Measurements from ENCODE around the gene GET3. TPM values are rescaled to one million over a fixed set of nuclear protein-coding genes. Genes with fewer than 3 reads are reported as not detected.

Gene GET3
- total and polyA plus RNA-seq, 2 of the 13 experiments (the other 11 are each of a cell fraction or from before 2014, with no cell fraction given): 57.7 to 59.4 TPM

DNA sequence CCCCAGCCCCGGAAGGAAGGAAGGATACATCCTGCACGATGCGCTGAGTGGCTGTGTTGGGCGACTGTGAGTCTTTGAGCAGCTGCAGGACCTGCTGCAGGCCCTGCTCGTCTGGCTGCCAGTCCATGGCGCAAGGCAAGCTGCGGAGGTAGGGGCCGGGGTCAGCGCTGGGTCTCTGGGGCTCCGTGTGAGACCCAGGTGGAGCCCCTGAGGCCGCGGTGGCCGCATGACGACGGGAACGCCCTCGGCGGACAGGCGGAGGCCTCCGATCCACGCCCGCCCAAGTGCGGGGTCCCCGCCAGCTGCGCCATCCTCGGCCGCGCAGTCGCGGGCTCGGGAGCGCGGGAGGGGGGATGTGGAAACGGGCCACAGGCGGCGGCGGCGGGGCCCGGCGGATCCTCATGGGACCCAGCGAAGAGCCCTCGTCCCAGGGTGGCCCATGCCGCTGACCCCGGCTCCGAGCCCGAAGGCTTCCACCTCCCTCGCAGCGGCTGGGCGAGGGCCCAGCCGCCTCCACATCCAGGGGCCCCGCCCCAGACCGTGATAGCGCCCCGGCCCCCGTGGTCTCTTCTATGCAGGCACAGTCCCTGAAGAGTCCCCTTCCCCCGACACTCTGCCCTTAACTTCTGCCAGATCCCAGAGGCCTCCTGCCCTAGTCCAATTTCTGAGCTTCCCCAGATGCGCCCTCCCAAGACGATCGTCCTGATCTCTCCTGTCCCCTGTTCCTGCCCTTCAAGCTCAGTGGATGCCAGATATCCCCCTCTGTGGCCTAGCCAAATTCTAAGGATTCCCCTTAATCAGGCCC, 16.2 kb upstream of the GET3 start (continued):
- TF ChIP-seq MYC (CRISPR knock-in tag; IDR thresholded peaks at IDR 0.05; ENCODE audit: borderline replicate concordance) (peak; percentile 21; the same call in 1 of the 2 replicates), RBFOX2 (IDR thresholded peaks at IDR 0.05; ENCODE audit: low read depth, low read length) (peak; percentile 62), KDM2A (CRISPR knock-in tag; IDR thresholded peaks at IDR 0.05; ENCODE audit: borderline replicate concordance, low read depth) (peak; percentile 17; the same call in 1 of the 2 replicates), CAMTA2 (CRISPR knock-in tag; IDR thresholded peaks at IDR 0.05; ENCODE audit: borderline replicate concordance) (no peak), ETV5 (CRISPR knock-in tag; IDR thresholded peaks at IDR 0.05; ENCODE audit: borderline replicate concordance) (0 out of 2 replicates have a peak, but pooled peaks have one; percentile 18), ZNF619 (CRISPR knock-in tag; IDR thresholded peaks at IDR 0.05) (no peak), JARID2 (CRISPR knock-in tag; IDR thresholded peaks at IDR 0.05; ENCODE audit: insufficient replicate concordance) (no peak), SAP130 (CRISPR knock-in tag; IDR thresholded peaks at IDR 0.05; ENCODE audit: low read depth) (peak; percentile 49; the same call in 1 of the 2 replicates), KMT2A (CRISPR knock-in tag; IDR thresholded peaks at IDR 0.05) (peak; percentile 3; the same call in 1 of the 2 replicates), ZFX (CRISPR knock-in tag; IDR thresholded peaks at IDR 0.05; ENCODE audit: low read depth) (peak; percentile 39), ZNF792 (CRISPR knock-in tag; IDR thresholded peaks at IDR 0.05) (0 out of 2 replicates have a peak, but pooled peaks have one; percentile 26)
- TF ChIP-seq, protein P1, sequence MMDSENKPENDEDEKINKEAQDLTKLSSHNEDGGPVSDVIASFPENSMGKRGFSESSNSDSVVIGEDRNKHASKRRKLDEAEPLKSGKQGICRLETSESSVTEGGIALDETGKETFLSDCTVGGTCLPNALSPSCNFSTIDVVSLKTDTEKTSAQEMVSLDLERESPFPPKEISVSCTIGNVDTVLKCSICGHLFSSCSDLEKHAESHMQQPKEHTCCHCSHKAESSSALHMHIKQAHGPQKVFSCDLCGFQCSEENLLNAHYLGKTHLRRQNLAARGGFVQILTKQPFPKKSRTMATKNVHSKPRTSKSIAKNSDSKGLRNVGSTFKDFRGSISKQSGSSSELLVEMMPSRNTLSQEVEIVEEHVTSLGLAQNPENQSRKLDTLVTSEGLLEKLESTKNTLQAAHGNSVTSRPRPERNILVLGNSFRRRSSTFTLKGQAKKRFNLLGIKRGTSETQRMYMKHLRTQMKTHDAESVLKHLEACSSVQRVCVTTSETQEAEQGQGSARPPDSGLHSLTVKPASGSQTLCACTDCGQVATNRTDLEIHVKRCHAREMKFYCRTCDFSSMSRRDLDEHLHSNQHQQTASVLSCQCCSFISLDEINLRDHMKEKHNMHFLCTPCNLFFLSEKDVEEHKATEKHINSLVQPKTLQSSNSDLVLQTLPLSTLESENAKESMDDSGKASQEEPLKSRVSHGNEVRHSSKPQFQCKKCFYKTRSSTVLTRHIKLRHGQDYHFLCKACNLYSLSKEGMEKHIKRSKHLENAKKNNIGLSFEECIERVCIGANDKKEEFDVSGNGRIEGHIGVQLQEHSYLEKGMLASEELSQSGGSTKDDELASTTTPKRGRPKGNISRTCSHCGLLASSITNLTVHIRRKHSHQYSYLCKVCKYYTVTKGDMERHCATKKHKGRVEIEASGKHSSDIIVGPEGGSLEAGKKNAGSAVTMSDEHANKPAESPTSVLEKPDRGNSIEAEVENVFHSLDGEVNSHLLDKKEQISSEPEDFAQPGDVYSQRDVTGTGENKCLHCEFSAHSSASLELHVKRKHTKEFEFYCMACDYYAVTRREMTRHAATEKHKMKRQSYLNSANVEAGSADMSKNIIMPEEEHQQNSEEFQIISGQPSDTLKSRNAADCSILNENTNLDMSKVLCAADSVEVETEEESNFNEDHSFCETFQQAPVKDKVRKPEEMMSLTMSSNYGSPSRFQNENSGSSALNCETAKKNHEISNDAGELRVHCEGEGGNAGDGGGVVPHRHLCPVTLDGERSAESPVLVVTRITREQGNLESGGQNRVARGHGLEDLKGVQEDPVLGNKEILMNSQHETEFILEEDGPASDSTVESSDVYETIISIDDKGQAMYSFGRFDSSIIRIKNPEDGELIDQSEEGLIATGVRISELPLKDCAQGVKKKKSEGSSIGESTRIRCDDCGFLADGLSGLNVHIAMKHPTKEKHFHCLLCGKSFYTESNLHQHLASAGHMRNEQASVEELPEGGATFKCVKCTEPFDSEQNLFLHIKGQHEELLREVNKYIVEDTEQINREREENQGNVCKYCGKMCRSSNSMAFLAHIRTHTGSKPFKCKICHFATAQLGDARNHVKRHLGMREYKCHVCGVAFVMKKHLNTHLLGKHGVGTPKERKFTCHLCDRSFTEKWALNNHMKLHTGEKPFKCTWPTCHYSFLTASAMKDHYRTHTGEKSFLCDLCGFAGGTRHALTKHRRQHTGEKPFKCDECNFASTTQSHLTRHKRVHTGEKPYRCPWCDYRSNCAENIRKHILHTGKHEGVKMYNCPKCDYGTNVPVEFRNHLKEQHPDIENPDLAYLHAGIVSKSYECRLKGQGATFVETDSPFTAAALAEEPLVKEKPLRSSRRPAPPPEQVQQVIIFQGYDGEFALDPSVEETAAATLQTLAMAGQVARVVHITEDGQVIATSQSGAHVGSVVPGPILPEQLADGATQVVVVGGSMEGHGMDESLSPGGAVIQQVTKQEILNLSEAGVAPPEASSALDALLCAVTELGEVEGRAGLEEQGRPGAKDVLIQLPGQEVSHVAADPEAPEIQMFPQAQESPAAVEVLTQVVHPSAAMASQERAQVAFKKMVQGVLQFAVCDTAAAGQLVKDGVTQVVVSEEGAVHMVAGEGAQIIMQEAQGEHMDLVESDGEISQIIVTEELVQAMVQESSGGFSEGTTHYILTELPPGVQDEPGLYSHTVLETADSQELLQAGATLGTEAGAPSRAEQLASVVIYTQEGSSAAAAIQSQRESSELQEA (CRISPR knock-in tag; IDR thresholded peaks at IDR 0.05; ENCODE audit: not compliant biosample characterization): peak; percentile 15
- TF ChIP-seq, protein P2, sequence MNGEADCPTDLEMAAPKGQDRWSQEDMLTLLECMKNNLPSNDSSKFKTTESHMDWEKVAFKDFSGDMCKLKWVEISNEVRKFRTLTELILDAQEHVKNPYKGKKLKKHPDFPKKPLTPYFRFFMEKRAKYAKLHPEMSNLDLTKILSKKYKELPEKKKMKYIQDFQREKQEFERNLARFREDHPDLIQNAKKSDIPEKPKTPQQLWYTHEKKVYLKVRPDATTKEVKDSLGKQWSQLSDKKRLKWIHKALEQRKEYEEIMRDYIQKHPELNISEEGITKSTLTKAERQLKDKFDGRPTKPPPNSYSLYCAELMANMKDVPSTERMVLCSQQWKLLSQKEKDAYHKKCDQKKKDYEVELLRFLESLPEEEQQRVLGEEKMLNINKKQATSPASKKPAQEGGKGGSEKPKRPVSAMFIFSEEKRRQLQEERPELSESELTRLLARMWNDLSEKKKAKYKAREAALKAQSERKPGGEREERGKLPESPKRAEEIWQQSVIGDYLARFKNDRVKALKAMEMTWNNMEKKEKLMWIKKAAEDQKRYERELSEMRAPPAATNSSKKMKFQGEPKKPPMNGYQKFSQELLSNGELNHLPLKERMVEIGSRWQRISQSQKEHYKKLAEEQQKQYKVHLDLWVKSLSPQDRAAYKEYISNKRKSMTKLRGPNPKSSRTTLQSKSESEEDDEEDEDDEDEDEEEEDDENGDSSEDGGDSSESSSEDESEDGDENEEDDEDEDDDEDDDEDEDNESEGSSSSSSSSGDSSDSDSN (CRISPR knock-in tag; IDR thresholded peaks at IDR 0.05): peak; percentile 67; the same call in 1 of the 2 replicates
- TF ChIP-seq, protein P3, sequence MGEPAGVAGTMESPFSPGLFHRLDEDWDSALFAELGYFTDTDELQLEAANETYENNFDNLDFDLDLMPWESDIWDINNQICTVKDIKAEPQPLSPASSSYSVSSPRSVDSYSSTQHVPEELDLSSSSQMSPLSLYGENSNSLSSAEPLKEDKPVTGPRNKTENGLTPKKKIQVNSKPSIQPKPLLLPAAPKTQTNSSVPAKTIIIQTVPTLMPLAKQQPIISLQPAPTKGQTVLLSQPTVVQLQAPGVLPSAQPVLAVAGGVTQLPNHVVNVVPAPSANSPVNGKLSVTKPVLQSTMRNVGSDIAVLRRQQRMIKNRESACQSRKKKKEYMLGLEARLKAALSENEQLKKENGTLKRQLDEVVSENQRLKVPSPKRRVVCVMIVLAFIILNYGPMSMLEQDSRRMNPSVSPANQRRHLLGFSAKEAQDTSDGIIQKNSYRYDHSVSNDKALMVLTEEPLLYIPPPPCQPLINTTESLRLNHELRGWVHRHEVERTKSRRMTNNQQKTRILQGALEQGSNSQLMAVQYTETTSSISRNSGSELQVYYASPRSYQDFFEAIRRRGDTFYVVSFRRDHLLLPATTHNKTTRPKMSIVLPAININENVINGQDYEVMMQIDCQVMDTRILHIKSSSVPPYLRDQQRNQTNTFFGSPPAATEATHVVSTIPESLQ (CRISPR knock-in tag; conservative IDR thresholded peaks at IDR 0.05): 0 out of 2 replicates have a peak, but pooled peaks have one; percentile 39

All from HepG2 (cell line).